SK-N-SH (cell line): Measurements from ENCODE around the gene ELMO3. TPM values are rescaled to one million over a fixed set of nuclear protein-coding genes. Genes with fewer than 3 reads are reported as not detected.

Experiments
- CTCF ChIA-PET: fragments of 300-600, 350-600 bp; formaldehyde crosslinking; extraction: SDS; loops from one replicate; lab custom pipeline; 2021; lab: Yijun Ruan, JAX
- POLR2A ChIA-PET: fragments of 350-600 bp; sonication (Branson Sonifier 250); formaldehyde crosslinking; extraction: SDS; loops from one replicate; lab custom pipeline; 2020; ENCODE audit warnings: antibody characterized with exemption, inconsistent platforms; lab: Yijun Ruan, JAX
- DNase-seq: peaks from one replicate; pipeline ENCODE4 v3.0.0; 2012
- H2AFZ ChIP-seq: fragments of 200-600 bp; sonication (generic); 2 replicates; pipeline ENCODE4 v1.8.1; 2016; ENCODE audit warnings: antibody characterized with exemption, mild to moderate bottlenecking, low read depth
- H3F3A ChIP-seq: fragments of 200-600 bp; sonication (generic); replicated peaks from 2 replicates; pipeline ENCODE3; 2016; ENCODE audit warnings: antibody characterized with exemption, mild to moderate bottlenecking; ENCODE audit not compliant: insufficient read depth
- H3K27ac ChIP-seq, 2 experiments: fragments of 200-500 bp in 1 of 2; fragments of 200-600 bp in 1 of 2; sonication (Bioruptor generic) in 1 of 2; sonication (generic), shearing (Covaris generic) in 1 of 2; 2 replicates each; pipeline versions ENCODE4 v1.5.1 to v1.6.1; 2014 to 2016; ENCODE audit warnings: low read depth in 2 of 2, inconsistent platforms in 1 of 2, low read length in 1 of 2, mild to moderate bottlenecking in 1 of 2, mixed read lengths in 1 of 2
- H3K27me3 ChIP-seq: fragments of 200-600 bp; sonication (generic), shearing (Covaris generic); 2 replicates; pipeline ENCODE4 v1.6.1; 2016; ENCODE audit warnings: mixed run types; ENCODE audit not compliant: insufficient read depth
- H3K36me3 ChIP-seq, 2 experiments: fragments of 200-500 bp in 1 of 2; fragments of 200-600 bp in 1 of 2; sonication (Bioruptor generic) in 1 of 2; sonication (generic) in 1 of 2; replicated peaks in 1 of 2; 2 replicates each; pipeline versions ENCODE3 to v1.5.1; 2014 to 2016; ENCODE audit warnings: low read length in 1 of 2, mild to moderate bottlenecking in 1 of 2; ENCODE audit not compliant: insufficient read depth in 2 of 2, control insufficient read depth in 1 of 2
- H3K4me1 ChIP-seq, 2 experiments: fragments of 200-500 bp in 1 of 2; fragments of 200-600 bp in 1 of 2; sonication (Bioruptor generic) in 1 of 2; sonication (generic), shearing (Covaris generic) in 1 of 2; 2 replicates each; pipeline versions ENCODE4 v1.5.1 to v1.6.1; 2014 to 2016; ENCODE audit warnings: low read depth in 1 of 2, low read length in 1 of 2, mixed run types in 1 of 2; ENCODE audit not compliant: insufficient read depth in 2 of 2, control insufficient read depth in 1 of 2
- H3K4me2 ChIP-seq: fragments of 200-600 bp; sonication (generic), shearing (Covaris generic); 2 replicates; pipeline ENCODE4 v1.6.1; 2017; ENCODE audit warnings: mixed run types
- H3K4me3 ChIP-seq, 2 experiments: fragments of 200-500 bp in 1 of 2; fragments of 200-600 bp in 1 of 2; sonication (Bioruptor generic) in 1 of 2; sonication (generic), shearing (Covaris generic) in 1 of 2; 2 replicates each; pipeline versions ENCODE4 v1.5.1 to v1.8.1; 2014 to 2016; ENCODE audit warnings: low read depth in 2 of 2, inconsistent platforms in 1 of 2, low read length in 1 of 2, mild to moderate bottlenecking in 1 of 2, mixed read lengths in 1 of 2, moderate library complexity in 1 of 2
- H3K79me2 ChIP-seq: fragments of 200-600 bp; sonication (generic); 2 replicates; pipeline ENCODE4 v1.8.1; 2017; ENCODE audit warnings: mild to moderate bottlenecking; ENCODE audit not compliant: insufficient read depth
- H3K9ac ChIP-seq: fragments of 200-600 bp; sonication (generic); 2 replicates; pipeline ENCODE4 v1.6.1; 2017; ENCODE audit warnings: mixed run types
- H3K9me2 ChIP-seq: fragments of 200-600 bp; sonication (generic); 2 replicates; pipeline ENCODE4 v1.6.1; 2017; ENCODE audit warnings: mixed run types
- H3K9me3 ChIP-seq: fragments of 200-600 bp; sonication (generic); 2 replicates; pipeline ENCODE4 v1.6.1; 2017; ENCODE audit warnings: mixed run types, mild to moderate bottlenecking, moderate library complexity
- H4K20me1 ChIP-seq: fragments of 200-600 bp; sonication (generic); 2 replicates; pipeline ENCODE4 v1.6.1; 2017; ENCODE audit warnings: mild to moderate bottlenecking, mixed run types; ENCODE audit not compliant: insufficient read depth
- CHD2 ChIP-seq: fragments of 150-350 bp; IDR thresholded peaks from 2 replicates; pipeline ENCODE4 v1.6.1; 2018; ENCODE audit warnings: low read length; ENCODE audit not compliant: partially characterized antibody
- CTCF ChIP-seq: fragments of 200-600 bp; sonication (generic); IDR thresholded peaks from 2 replicates; pipeline ENCODE4 v1.6.1; 2017; ENCODE audit warnings: antibody characterized with exemption, mild to moderate bottlenecking, moderate library complexity
- EZH2phosphoT487 ChIP-seq: fragments of 200-600 bp; sonication (generic); IDR thresholded peaks from 2 replicates; pipeline ENCODE4 v1.6.1; 2017; ENCODE audit warnings: low read depth, mixed run types, mild to moderate bottlenecking, antibody characterized with exemption, moderate library complexity, borderline replicate concordance
- FOSL2 ChIP-seq: IDR thresholded peaks from 2 replicates; pipeline ENCODE4 v1.4.0; 2012; ENCODE audit warnings: low read depth, mild to moderate bottlenecking, moderate library complexity, borderline replicate concordance
- FOXM1 ChIP-seq: IDR thresholded peaks from 2 replicates; pipeline ENCODE4 v1.4.0; 2012; ENCODE audit warnings: low read depth, mild to moderate bottlenecking
- GABPA ChIP-seq: IDR thresholded peaks from 2 replicates; pipeline ENCODE4 v1.4.0; 2012; ENCODE audit warnings: low read depth, mild to moderate bottlenecking
- MAX ChIP-seq: IDR thresholded peaks from 2 replicates; pipeline ENCODE4 v1.4.0; 2012; ENCODE audit warnings: low read depth
- MXI1 ChIP-seq: IDR thresholded peaks from 2 replicates; pipeline ENCODE4 v1.6.1; 2012; ENCODE audit warnings: mild to moderate bottlenecking, low read depth, low read length, improper control_type of control experiment
- RCOR1 ChIP-seq: fragments of 150-350 bp; IDR thresholded peaks from 2 replicates; pipeline ENCODE4 v1.6.1; 2017; ENCODE audit warnings: antibody characterized with exemption, low read length
- TAF1 ChIP-seq: IDR thresholded peaks from 2 replicates; pipeline ENCODE4 v1.6.1; 2012; ENCODE audit warnings: low read depth, mild to moderate bottlenecking, low read length, moderate library complexity, borderline replicate concordance
- TEAD4 ChIP-seq: IDR thresholded peaks from 2 replicates; pipeline ENCODE4 v1.4.0; 2012; ENCODE audit warnings: mild to moderate bottlenecking, borderline replicate concordance; ENCODE audit not compliant: insufficient read depth
- WGBS: methylation state at CpG from one replicate; pipeline ENCODE4 v1.1.6; 2017; ENCODE audit warnings: low lambda C conversion rate; 5-methylcytosine and 5-hydroxymethylcytosine counted together
- polyA plus RNA-seq, 3 experiments: library from polyadenylated mRNA; depleted of rRNA; stranded (reverse); fragments of >200 nt; gene quantifications; 2 replicates each; pipeline ENCODE4 v1.2.3, GENCODE V29; 2012

ELMO3 gene
- polyA plus RNA-seq, 1 of the 3 experiments (the other 2 are of a cell fraction): 2.3 TPM

- Histone ChIP-seq H3K4me2 (peak within 1 kb of the TSS; percentile 15; the same call in 1 of the 2 replicates), H3K4me3 (peak within 1 kb of the TSS in 1 of 2 experiments; percentile 49; a peak in 2 of 4 replicates), H3K36me3 (no peaks in the 10 kb centered on the region), H3K9me2 (no peaks in the 10 kb centered on the region), H2AFZ (no peak within 1 kb of the TSS), H4K20me1 (no peaks in the 10 kb centered on the region), H3K79me2 (no peaks in the 10 kb centered on the region), H3K27me3 (no peaks in the 10 kb centered on the region), H3K27ac (peak within 1 kb of the TSS in 1 of 2 experiments; percentile 90; a peak in 2 of 4 replicates), H3K9ac (no peak within 1 kb of the TSS), H3K4me1 (peaks cover 5 to 31% of the 10 kb centered on the region in 2 experiments; a peak in 2 of 4 replicates), H3F3A (peaks cover 14% of the 10 kb centered on the region), H3K9me3 (no peaks in the 10 kb centered on the region)
- ChIA-PET CTCF (interaction anchor here (0.8 to 2.6 kb wide), 2 partner anchors 9 to 12 kb away, joined by 3 to 11 read pairs; no protein-coding TSS in a partner anchor), POLR2A (interaction anchor here (1.3 to 3.9 kb wide), 2 partner anchors 10 to 20 kb away, joined by 3 to 37 read pairs; no protein-coding TSS in a partner anchor)
- WGBS: 23% methylated on average over 5 of the region's 41 CpGs
- TF ChIP-seq TAF1 (no peak), RCOR1 (no peak), FOSL2 (no peak), MAX (no peak), TEAD4 (no peak), MXI1 (peak; percentile 51; the same call in 1 of the 2 replicates), GABPA (no peak), EZH2phosphoT487 (no peak), CHD2 (no peak)
- DNase-seq: peak; percentile 81
Observed at GRCh38 chr16:67164599-67165061, 34.3 kb upstream of the ELMO3 start, which contains the start of gene HSF4. Gene HSF4 (plus strand): TSS chr16:67164745. CDS start chr16:67164812, 67 bp downstream.

DNA sequence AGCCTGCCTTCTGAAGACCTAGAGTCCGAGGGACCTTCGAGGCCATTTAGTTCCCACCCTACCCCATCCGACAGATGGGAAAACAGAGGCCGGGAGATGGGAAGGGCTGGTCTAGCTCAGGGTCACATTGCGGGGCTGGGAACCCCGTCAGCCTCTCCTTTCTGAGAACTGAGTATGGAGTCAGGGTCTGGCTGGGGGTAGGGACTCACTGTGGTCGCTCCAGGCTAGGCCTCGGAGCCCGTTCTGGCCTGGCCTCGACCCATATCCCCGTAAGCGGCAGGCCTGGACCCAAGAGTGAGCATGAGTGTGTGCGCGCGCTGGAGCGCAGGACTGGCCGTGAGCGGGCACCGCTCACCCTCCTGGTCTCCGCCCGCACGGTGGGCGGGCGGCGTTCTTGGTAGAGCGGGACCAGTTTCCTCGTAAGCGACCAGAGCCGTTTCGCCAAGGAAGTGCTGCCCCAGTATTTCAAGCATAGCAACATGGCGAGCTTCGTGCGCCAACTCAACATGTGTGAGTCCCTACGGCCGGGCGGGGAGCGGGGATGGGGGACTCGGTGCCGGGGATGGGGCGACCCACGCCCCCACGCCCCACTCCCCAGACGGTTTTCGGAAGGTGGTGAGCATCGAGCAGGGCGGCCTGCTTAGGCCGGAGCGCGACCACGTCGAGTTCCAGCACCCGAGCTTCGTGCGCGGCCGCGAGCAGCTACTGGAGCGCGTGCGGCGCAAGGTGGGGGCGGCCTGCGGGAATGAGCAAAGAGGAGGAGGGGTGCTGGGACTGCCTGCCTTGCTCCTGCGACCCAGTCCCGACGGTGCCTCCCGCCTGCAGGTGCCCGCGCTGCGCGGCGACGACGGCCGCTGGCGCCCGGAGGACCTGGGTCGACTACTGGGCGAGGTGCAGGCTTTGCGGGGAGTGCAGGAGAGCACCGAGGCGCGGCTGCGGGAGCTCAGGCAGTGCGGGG lies 33.5 kb upstream of the ELMO3 start:
- ChIA-PET CTCF (interaction anchor here (0.8 to 2.6 kb wide), 3 partner anchors 10 to 14 kb away, joined by 3 to 11 read pairs (median 3); no protein-coding TSS in a partner anchor), POLR2A (interaction anchor here (3.9 kb wide), 1 partner anchor 9 kb away, joined by 37 read pairs; no protein-coding TSS in a partner anchor)
- Histone ChIP-seq H3K79me2 (no peaks in the 10 kb centered on the region), H3K4me3 (no peak overlapping the region; a peak in 1 of 4 replicates), H3K36me3 (no peaks in the 10 kb centered on the region), H2AFZ (no peak overlapping the region), H3K9ac (no peak overlapping the region), H3K27me3 (no peaks in the 10 kb centered on the region), H3K4me2 (no peak overlapping the region), H3K4me1 (peaks cover 10 to 36% of the 10 kb centered on the region in 2 experiments; a peak in 2 of 4 replicates), H3K9me2 (no peaks in the 10 kb centered on the region), H3K9me3 (no peaks in the 10 kb centered on the region), H3K27ac (no peak overlapping the region), H4K20me1 (no peaks in the 10 kb centered on the region), H3F3A (peaks cover 17% of the 10 kb centered on the region)
- no peak for TF ChIP-seq FOXM1
- TF ChIP-seq CTCF: no peak
- WGBS: 96% methylated on average over 63 of the region's 85 CpGs
- no peak for DNase-seq
